PC-9 (cell line): ENCODE measurements around the gene PTGDR2. TPM values are rescaled to one million over a fixed set of nuclear protein-coding genes. Genes with fewer than 3 reads are reported as not detected.

Experiments
- BruUV-seq: library from RNA; stranded (reverse); fragments of 400-500 nt; replicated peaks from 2 replicates; lab custom pipeline; 2021; lab: Mats Ljungman, UMichigan
- CTCF ChIA-PET: fragments of 300-600 bp; sonication (Branson Sonifier 250); formaldehyde crosslinking; loops from one replicate; lab custom pipeline; 2022; ENCODE audit warnings: antibody characterized with exemption; lab: Charles Lee
- POLR2A ChIA-PET: fragments of 300-600 bp; sonication (Branson Sonifier 250); formaldehyde crosslinking; loops from one replicate; lab custom pipeline; 2022; ENCODE audit warnings: antibody characterized with exemption; ENCODE audit not compliant: unreplicated experiment; lab: Charles Lee
- DNase-seq, 2 experiments: peaks; one replicate each; pipeline versions ENCODE4 v3.0.0 to v3.0.0-alpha.2; 2015 to 2022; ENCODE audit warnings: mixed read lengths in 1 of 2
- H2AFZ ChIP-seq: fragments of 200-600 bp; sonication (generic); 2 replicates; pipeline ENCODE4 v1.8.1; 2017; ENCODE audit warnings: antibody characterized with exemption
- H3F3A ChIP-seq: fragments of 200-600 bp; sonication (generic); 2 replicates; pipeline ENCODE4 v1.8.1; 2017; ENCODE audit warnings: antibody characterized with exemption, mild to moderate bottlenecking, low read depth; ENCODE audit not compliant: insufficient read depth
- H3K27ac ChIP-seq: fragments of 200-600 bp; sonication (generic); 2 replicates; pipeline ENCODE4 v1.6.1; 2016; ENCODE audit warnings: mixed run types
- H3K27me3 ChIP-seq: fragments of 200-600 bp; sonication (generic); 2 replicates; pipeline ENCODE4 v1.6.1; 2016; ENCODE audit warnings: low read depth, mixed run types; ENCODE audit not compliant: insufficient read depth
- H3K36me3 ChIP-seq: fragments of 200-600 bp; sonication (generic); 2 replicates; pipeline ENCODE4 v1.6.1; 2016; ENCODE audit warnings: low read depth, mixed run types
- H3K4me1 ChIP-seq: fragments of 200-600 bp; sonication (generic); replicated peaks from 2 replicates; pipeline ENCODE4 v1.6.1; 2016; ENCODE audit warnings: mixed run types; ENCODE audit not compliant: insufficient read depth
- H3K4me2 ChIP-seq: fragments of 200-600 bp; sonication (generic); 2 replicates; pipeline ENCODE4 v1.6.1; 2017; ENCODE audit warnings: mixed run types
- H3K4me3 ChIP-seq: fragments of 200-600 bp; sonication (generic); 2 replicates; pipeline ENCODE4 v1.6.1; 2016; ENCODE audit warnings: mixed run types
- H3K79me2 ChIP-seq: fragments of 200-600 bp; sonication (generic); 2 replicates; pipeline ENCODE4 v1.6.1; 2017; ENCODE audit warnings: low read depth, mixed run types
- H3K9me2 ChIP-seq: fragments of 200-600 bp; sonication (generic); 2 replicates; pipeline ENCODE4 v1.8.1; 2017; ENCODE audit warnings: mild to moderate bottlenecking; ENCODE audit not compliant: insufficient read depth
- H3K9me3 ChIP-seq: fragments of 200-600 bp; sonication (generic); 2 replicates; pipeline ENCODE4 v1.8.1; 2016; ENCODE audit warnings: low read depth; ENCODE audit not compliant: insufficient read depth
- H4K20me1 ChIP-seq: fragments of 200-600 bp; sonication (generic); 2 replicates; pipeline ENCODE4 v1.8.1; 2017; ENCODE audit not compliant: insufficient read depth
- CTCF ChIP-seq: fragments of 200-600 bp; sonication (generic); conservative IDR thresholded peaks from 2 replicates; pipeline ENCODE4 v1.6.1; 2017; ENCODE audit warnings: mixed run types, antibody characterized with exemption, mild to moderate bottlenecking, moderate library complexity
- EZH2 ChIP-seq: fragments of 200-600 bp; sonication (generic); IDR thresholded peaks from 2 replicates; pipeline ENCODE4 v1.8.0; 2017; ENCODE audit warnings: antibody characterized with exemption, low read depth
- intact Hi-C: fragments of 100-400 bp; cut with micrococcal nuclease; formaldehyde crosslinking; loops from one replicate; pipeline ENCODE4 v1.10.0; 2022; ENCODE audit not compliant: unreplicated experiment
- total RNA-seq: library from RNA; stranded (reverse); gene quantifications from 2 replicates; pipeline ENCODE4 v1.2.3, GENCODE V29; 2021

The PTGDR2 gene
- total RNA-seq, 1 experiment from 2014 or later: not detected

- Histone ChIP-seq H2AFZ (no peak overlapping the region), H3K4me2 (no peak overlapping the region), H3K36me3 (no peaks in the 10 kb centered on the region), H3K4me1 (no peaks in the 10 kb centered on the region), H3K4me3 (no peak overlapping the region), H3K9me2 (no peaks in the 10 kb centered on the region), H3F3A (no peaks in the 10 kb centered on the region), H3K27ac (no peak overlapping the region), H3K79me2 (no peaks in the 10 kb centered on the region), H3K27me3 (no peaks in the 10 kb centered on the region), H4K20me1 (no peaks in the 10 kb centered on the region), H3K9me3 (no peaks in the 10 kb centered on the region)
- intact Hi-C loops: no loop called here
- DNase-seq: peak in 1 of 2 experiments; percentile 32
- TF ChIP-seq EZH2 (no peak), CTCF (no peak)
- CTCF ChIA-PET: interaction anchor here (0.6 kb wide), 1 partner anchor 42 kb away, joined by 3 read pairs; no protein-coding TSS in a partner anchor
- no TSS peak for BruUV-seq
- POLR2A ChIA-PET: no interaction called here
Measured at GRCh38 chr11:60857378-60858232, 1.9 kb upstream of the PTGDR2 start.

- DNase-seq: no peak
- Histone ChIP-seq H3K9me3 (no peaks in the 10 kb centered on the region), H3K27me3 (no peaks in the 10 kb centered on the region), H3K79me2 (no peaks in the 10 kb centered on the region), H3K4me3 (no peak overlapping the region), H4K20me1 (no peaks in the 10 kb centered on the region), H3K4me2 (no peak overlapping the region), H3F3A (no peaks in the 10 kb centered on the region), H3K4me1 (no peaks in the 10 kb centered on the region), H3K9me2 (no peaks in the 10 kb centered on the region), H2AFZ (no peak overlapping the region), H3K36me3 (0 out of 2 replicates have a peak, but pooled peaks cover 9% of the 10 kb centered on the region), H3K27ac (no peak overlapping the region)
- ChIA-PET POLR2A (no interaction called here), CTCF (no interaction called here)
- BruUV-seq: no TSS peak
- TF ChIP-seq EZH2 (no peak), CTCF (no peak)
- intact Hi-C loops: no loop called here
Measured at GRCh38 chr11:60854847-60855725, 664 bp downstream of the PTGDR2 start.

- CTCF ChIA-PET: no interaction called here
Measured at GRCh38 chr11:60854140-60854846, 1.5 kb downstream of the PTGDR2 start.

More at GRCh38 chr11:60854140-60854846, 1.5 kb downstream of the PTGDR2 start:
- TF ChIP-seq CTCF (no peak), EZH2 (no peak)
- Histone ChIP-seq H3K79me2 (no peaks in the 10 kb centered on the region), H3K27me3 (no peaks in the 10 kb centered on the region), H3K9me2 (no peaks in the 10 kb centered on the region), H4K20me1 (no peaks in the 10 kb centered on the region), H2AFZ (no peak overlapping the region), H3K4me2 (no peak overlapping the region), H3K4me1 (no peaks in the 10 kb centered on the region), H3K36me3 (peaks cover 13% of the 10 kb centered on the region), H3F3A (no peaks in the 10 kb centered on the region), H3K9me3 (no peaks in the 10 kb centered on the region), H3K27ac (no peak overlapping the region), H3K4me3 (no peak overlapping the region)
- DNase-seq: peak in 1 of 2 experiments; percentile 34
- POLR2A ChIA-PET: no interaction called here
- no TSS peak for BruUV-seq
- intact Hi-C loops: no loop called here
